GM12892 (cell line): ENCODE data around the gene ASB18.

Experiments
- POLR2A ChIP-seq: IDR thresholded peaks from 2 replicates; pipeline ENCODE4 v1.6.1; 2011; ENCODE audit warnings: low read depth, low read length, control low read depth
- POLR2AphosphoS5 ChIP-seq: IDR thresholded peaks from 2 replicates; pipeline ENCODE4 v1.6.1; 2011; ENCODE audit warnings: low read depth, low read length, control low read depth
- TAF1 ChIP-seq: IDR thresholded peaks from 2 replicates; pipeline ENCODE4 v1.6.1; 2011; ENCODE audit warnings: low read depth, mild to moderate bottlenecking, control low read depth, low read length, borderline replicate concordance

DNA sequence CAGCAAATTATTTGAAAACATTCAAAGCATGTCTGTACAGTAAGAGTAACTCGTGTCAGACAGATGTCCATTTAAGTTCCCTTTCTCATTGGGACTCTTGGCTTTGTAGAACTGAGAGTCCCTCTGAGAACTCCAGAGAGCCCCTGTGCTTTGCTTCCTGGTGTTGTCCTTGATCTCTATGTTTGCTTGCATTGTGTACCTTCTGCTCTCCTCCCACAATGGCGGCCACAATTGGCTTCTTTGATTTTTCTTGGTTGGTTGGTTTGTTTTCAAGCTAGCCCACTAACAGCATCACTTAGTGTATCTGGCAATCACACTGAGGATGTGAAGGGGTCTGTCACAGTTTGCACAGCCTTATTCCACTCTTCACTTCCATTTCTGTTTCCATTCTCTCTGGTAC lies 15.1 kb downstream of the ASB18 start:
- TF ChIP-seq POLR2AphosphoS5, result no peak
- TF ChIP-seq POLR2A, result no peak
- TF ChIP-seq TAF1, result no peak
